ENCODE results near the gene CCDC107. TPM values are rescaled to one million over a fixed set of nuclear protein-coding genes. Genes with fewer than 3 reads are reported as not detected.

The CCDC107 gene
- total RNA-seq, 1 donor from 2014 or later, result 9.8 TPM

GRCh38 chr9:35682051-35682450, 24.0 kb downstream of the CCDC107 start:
- DNase-seq (ENCODE audit: low read depth), result peak; percentile 75

GRCh38 chr9:35682520-35683315, 24.6 kb downstream of the CCDC107 start:
- peak; percentile 43 for DNase-seq (ENCODE audit: low read depth)

- DNase-seq (ENCODE audit: low read depth), result no peak
Observed at GRCh38 chr9:35683323-35683722, 25.2 kb downstream of the CCDC107 start.

- DNase-seq (ENCODE audit: low read depth), result no peak
Observed at GRCh38 chr9:35684921-35685320, 26.8 kb downstream of the CCDC107 start.

- DNase-seq (ENCODE audit: low read depth), result no peak
Observed at GRCh38 chr9:35685506-35685905, 27.4 kb downstream of the CCDC107 start.

GRCh38 chr9:35686222-35687203, 28.4 kb downstream of the CCDC107 start:
- DNase-seq (ENCODE audit: low read depth), result peak; percentile 64

- peak; percentile 36 for DNase-seq (ENCODE audit: low read depth)
Observed at GRCh38 chr9:35687306-35687705, 29.2 kb downstream of the CCDC107 start.

- DNase-seq (ENCODE audit: low read depth), result peak; percentile 91
Observed at GRCh38 chr9:35687972-35688557, 30.0 kb downstream of the CCDC107 start.

GRCh38 chr9:35688558-35689541, 30.8 kb downstream of the CCDC107 start:
- peak; percentile 63 for DNase-seq (ENCODE audit: low read depth)

- DNase-seq (ENCODE audit: low read depth), result no peak
Observed at GRCh38 chr9:35689542-35690293, 31.6 kb downstream of the CCDC107 start, which contains the start of gene TPM2. TPM2 (minus strand) TSS chr9:35689925; CDS start chr9:35689817, 108 bp downstream.

GRCh38 chr9:35690294-35690613, 32.2 kb downstream of the CCDC107 start:
- DNase-seq (ENCODE audit: low read depth), result peak; percentile 99

GRCh38 chr9:35690614-35691333, 32.7 kb downstream of the CCDC107 start:
- DNase-seq (ENCODE audit: low read depth), result peak; percentile 92

- DNase-seq (ENCODE audit: low read depth), result no peak
Observed at GRCh38 chr9:35691334-35691650, 33.2 kb downstream of the CCDC107 start.

- no peak for DNase-seq (ENCODE audit: low read depth)
Observed at GRCh38 chr9:35691757-35692301, 33.7 kb downstream of the CCDC107 start.

GRCh38 chr9:35695943-35696401, 37.9 kb downstream of the CCDC107 start:
- no peak for DNase-seq (ENCODE audit: low read depth)

- DNase-seq (ENCODE audit: low read depth), result peak; percentile 56
Observed at GRCh38 chr9:35696520-35697215, 38.6 kb downstream of the CCDC107 start.

GRCh38 chr9:35697486-35697885, 39.4 kb downstream of the CCDC107 start:
- DNase-seq (ENCODE audit: low read depth), result no peak

- no peak for DNase-seq (ENCODE audit: low read depth)
Observed at GRCh38 chr9:35698231-35698630, 40.1 kb downstream of the CCDC107 start.
